ENCODE results near the gene BCAP29. TPM values are rescaled to one million over a fixed set of nuclear protein-coding genes. Genes with fewer than 3 reads are reported as not detected.

Gene BCAP29
- total RNA-seq, 2 donors from 2014 or later = 63.1 to 71.4 TPM

- no peak for DNase-seq
- Histone ChIP-seq H3K27ac (no peak overlapping the region), H3K4me3 (no peak overlapping the region), H3K4me1 (no peaks in the 10 kb centered on the region), H3K9ac (ENCODE audit: low read depth in 2 of 2, low read length in 2 of 2) (no peak overlapping the region), H3K27me3 (no peaks in the 10 kb centered on the region), H3K36me3 (no peaks in the 10 kb centered on the region), H3K9me3 (no peaks in the 10 kb centered on the region)
- intact Hi-C loops (cut with DNase I) = no loop called here
- TF ChIP-seq CTCF (IDR thresholded peaks at IDR 0.05) = no peak
Measured at GRCh38 chr7:107599262-107599661, 19.2 kb downstream of the BCAP29 start.

GRCh38 chr7:107600816-107601215, 20.8 kb downstream of the BCAP29 start:
- no peak overlapping the region for H3K9ac ChIP-seq (ENCODE audit: low read depth in 2 of 2, low read length in 2 of 2)
- TF ChIP-seq CTCF (IDR thresholded peaks at IDR 0.05) = no peak
- H3K27ac ChIP-seq = no peak overlapping the region
- no peaks in the 10 kb centered on the region for H3K4me1 ChIP-seq
- intact Hi-C loops (cut with DNase I) = no loop called here
- no peaks in the 10 kb centered on the region for H3K9me3 ChIP-seq
- no peak overlapping the region for H3K4me3 ChIP-seq
- no peaks in the 10 kb centered on the region for H3K27me3 ChIP-seq
- H3K36me3 ChIP-seq = no peaks in the 10 kb centered on the region
- no peak for DNase-seq

- H3K4me3 ChIP-seq = no peak overlapping the region
- H3K36me3 ChIP-seq = no peaks in the 10 kb centered on the region
- no peak overlapping the region for H3K27ac ChIP-seq
- no peak overlapping the region for H3K9ac ChIP-seq (ENCODE audit: low read depth in 2 of 2, low read length in 2 of 2)
- intact Hi-C loops (cut with DNase I) = no loop called here
- no peaks in the 10 kb centered on the region for H3K4me1 ChIP-seq
- TF ChIP-seq CTCF (IDR thresholded peaks at IDR 0.05) = no peak
- H3K27me3 ChIP-seq = no peaks in the 10 kb centered on the region
- H3K9me3 ChIP-seq = no peaks in the 10 kb centered on the region
- no peak for DNase-seq
Measured at GRCh38 chr7:107605218-107605815, 25.3 kb downstream of the BCAP29 start.

GRCh38 chr7:107606303-107606702, 26.3 kb downstream of the BCAP29 start:
- Histone ChIP-seq H3K9ac (ENCODE audit: low read depth in 2 of 2, low read length in 2 of 2) (no peak overlapping the region), H3K4me3 (no peak overlapping the region), H3K9me3 (no peaks in the 10 kb centered on the region), H3K4me1 (no peaks in the 10 kb centered on the region), H3K27me3 (no peaks in the 10 kb centered on the region), H3K36me3 (no peaks in the 10 kb centered on the region), H3K27ac (no peak overlapping the region)
- no peak for TF ChIP-seq CTCF (IDR thresholded peaks at IDR 0.05)
- intact Hi-C loops (cut with DNase I) = no loop called here
- no peak for DNase-seq

- intact Hi-C loops (cut with DNase I) = no loop called here
- no peak for DNase-seq
- no peak for TF ChIP-seq CTCF (IDR thresholded peaks at IDR 0.05)
- Histone ChIP-seq H3K27me3 (no peaks in the 10 kb centered on the region), H3K27ac (no peak overlapping the region), H3K36me3 (no peaks in the 10 kb centered on the region), H3K4me1 (no peaks in the 10 kb centered on the region), H3K9me3 (no peaks in the 10 kb centered on the region), H3K9ac (ENCODE audit: low read depth in 2 of 2, low read length in 2 of 2) (no peak overlapping the region), H3K4me3 (no peak overlapping the region)
Measured at GRCh38 chr7:107609811-107610261, 29.8 kb downstream of the BCAP29 start.
